Natural killer cell (primary cell): ENCODE results near the gene TRIM62. TPM values are rescaled to one million over a fixed set of nuclear protein-coding genes. Genes with fewer than 3 reads are reported as not detected.

Source experiments
- ATAC-seq, 3 donors: fragments of 150-1000 bp in 2 of 3; fragments of 200-7000 bp in 1 of 3; cut with Tn5 transposase; 1 replicate in 1 of 3; 2 replicates in 2 of 3; pipeline ENCODE4 v1.10.0; 2021; ENCODE audit warnings: mild to moderate bottlenecking in 2 of 3, moderate library complexity in 2 of 3
- DNase-seq, 2 donors: peaks; one replicate each; pipeline versions ENCODE4 v3.0.0 to v3.0.0-alpha.2; 2013 to 2021; ENCODE audit warnings: mixed read lengths in 1 of 2
- H3K27ac ChIP-seq: one replicate; pipeline ENCODE4 v1.5.1; 2013; ENCODE audit warnings: mild to moderate bottlenecking, low read length
- H3K27me3 ChIP-seq: one replicate; pipeline ENCODE4 v1.6.1; 2013; ENCODE audit warnings: low read length; ENCODE audit not compliant: control insufficient read depth, insufficient read depth
- H3K36me3 ChIP-seq: one replicate; pipeline ENCODE4 v1.6.1; 2013; ENCODE audit warnings: low read length; ENCODE audit not compliant: control insufficient read depth, insufficient read depth
- H3K4me1 ChIP-seq: one replicate; pipeline ENCODE4 v1.6.1; 2013; ENCODE audit warnings: low read length; ENCODE audit not compliant: control insufficient read depth, insufficient read depth
- H3K4me3 ChIP-seq: one replicate; pipeline ENCODE4 v1.5.1; 2013; ENCODE audit warnings: low read length
- H3K9me3 ChIP-seq: one replicate; pipeline ENCODE4 v1.6.1; 2013; ENCODE audit warnings: low read length; ENCODE audit not compliant: control insufficient read depth, insufficient read depth
- H3K27ac Mint-ChIP-seq, 2 donors: one replicate each; pipeline ENCODE4 v1.8.0; 2022; ENCODE audit warnings: mild to moderate bottlenecking in 2 of 2, mixed read lengths in 2 of 2, moderate library complexity in 1 of 2
- H3K27me3 Mint-ChIP-seq, 2 donors: one replicate each; pipeline ENCODE4 v1.8.0; 2022; ENCODE audit warnings: low read depth in 2 of 2, mixed read lengths in 2 of 2
- H3K36me3 Mint-ChIP-seq: one replicate; pipeline ENCODE4 v1.8.0; 2022; ENCODE audit warnings: mixed read lengths
- H3K4me1 Mint-ChIP-seq, 2 donors: one replicate each; pipeline ENCODE4 v1.8.0; 2022; ENCODE audit warnings: mixed read lengths in 2 of 2
- H3K4me3 Mint-ChIP-seq: one replicate; pipeline ENCODE4 v1.8.0; 2022; ENCODE audit warnings: mild to moderate bottlenecking, moderate library complexity, mixed read lengths
- H3K9me3 Mint-ChIP-seq, 2 donors: one replicate each; pipeline ENCODE4 v1.8.0; 2022; ENCODE audit warnings: mixed read lengths in 2 of 2
- WGBS: methylation state at CpG from one replicate; pipeline ENCODE4 v1.1.7; 2013; ENCODE audit warnings: missing lambda C conversion rate; ENCODE audit not compliant: insufficient coverage; 5-methylcytosine and 5-hydroxymethylcytosine counted together
- intact Hi-C: fragments of 100-400 bp; cut with micrococcal nuclease; formaldehyde crosslinking; loops from one replicate; pipeline ENCODE4 v1.14.2; 2022
- total RNA-seq, 4 donors: library from RNA; stranded (reverse); fragments of 120-200 nt in 1 of 4; gene quantifications; one replicate each; pipeline versions ENCODE4 v1.2.3 to v1.2.4, GENCODE V29; 2013 to 2022
- TF ChIP-seq, protein P1 (sequence below): fragments of 200-600 bp; IDR thresholded peaks from one replicate; pipeline ENCODE4 v1.8.0; 2022; ENCODE audit warnings: antibody characterized with exemption

The TRIM62 gene
- total RNA-seq, 3 donors from 2014 or later (not counting 1 experiment from before 2014, with no cell fraction given): 18.2 to 35.4 (median 23.2) TPM

DNA sequence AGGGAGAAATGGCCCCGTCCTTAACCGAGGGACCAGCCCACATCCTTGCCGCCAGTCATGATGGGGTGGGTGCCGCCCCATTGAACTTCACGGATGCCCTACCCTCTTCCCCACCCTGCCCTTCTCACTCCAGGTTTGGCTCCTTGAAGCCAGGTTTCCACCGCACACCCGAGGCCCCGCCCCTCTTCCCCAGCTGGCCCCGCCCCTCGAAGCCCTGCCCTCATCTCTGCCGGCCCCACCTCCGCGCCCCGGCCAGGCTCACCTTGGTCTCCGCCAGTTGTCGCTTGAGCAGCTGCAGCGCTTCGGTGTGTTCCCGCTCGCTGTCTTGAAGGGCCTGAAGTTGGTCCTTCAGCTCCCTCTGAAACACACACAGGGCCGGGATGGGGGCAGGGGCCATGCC lies 16.6 kb downstream of the TRIM62 start:
- Mint-ChIP-seq H3K27ac (no peak overlapping the region), H3K4me3 (no peak overlapping the region), H3K4me1 (peaks cover 8 to 17% of the 10 kb centered on the region in 2 donors), H3K36me3 (no peaks in the 10 kb centered on the region), H3K9me3 (no peaks in the 10 kb centered on the region), H3K27me3 (no peaks in the 10 kb centered on the region)
- intact Hi-C loops: no loop called here
- Histone ChIP-seq H3K36me3 (peaks cover 11% of the 10 kb centered on the region), H3K4me1 (no peaks in the 10 kb centered on the region), H3K27me3 (no peaks in the 10 kb centered on the region), H3K4me3 (no peak overlapping the region), H3K27ac (no peak overlapping the region), H3K9me3 (no peaks in the 10 kb centered on the region)
- DNase-seq (no peak), ATAC-seq (no peak)
- TF ChIP-seq, protein P1, sequence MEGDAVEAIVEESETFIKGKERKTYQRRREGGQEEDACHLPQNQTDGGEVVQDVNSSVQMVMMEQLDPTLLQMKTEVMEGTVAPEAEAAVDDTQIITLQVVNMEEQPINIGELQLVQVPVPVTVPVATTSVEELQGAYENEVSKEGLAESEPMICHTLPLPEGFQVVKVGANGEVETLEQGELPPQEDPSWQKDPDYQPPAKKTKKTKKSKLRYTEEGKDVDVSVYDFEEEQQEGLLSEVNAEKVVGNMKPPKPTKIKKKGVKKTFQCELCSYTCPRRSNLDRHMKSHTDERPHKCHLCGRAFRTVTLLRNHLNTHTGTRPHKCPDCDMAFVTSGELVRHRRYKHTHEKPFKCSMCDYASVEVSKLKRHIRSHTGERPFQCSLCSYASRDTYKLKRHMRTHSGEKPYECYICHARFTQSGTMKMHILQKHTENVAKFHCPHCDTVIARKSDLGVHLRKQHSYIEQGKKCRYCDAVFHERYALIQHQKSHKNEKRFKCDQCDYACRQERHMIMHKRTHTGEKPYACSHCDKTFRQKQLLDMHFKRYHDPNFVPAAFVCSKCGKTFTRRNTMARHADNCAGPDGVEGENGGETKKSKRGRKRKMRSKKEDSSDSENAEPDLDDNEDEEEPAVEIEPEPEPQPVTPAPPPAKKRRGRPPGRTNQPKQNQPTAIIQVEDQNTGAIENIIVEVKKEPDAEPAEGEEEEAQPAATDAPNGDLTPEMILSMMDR: no peak
- 91% methylated on average over 21 of the region's 21 CpGs for WGBS

DNA sequence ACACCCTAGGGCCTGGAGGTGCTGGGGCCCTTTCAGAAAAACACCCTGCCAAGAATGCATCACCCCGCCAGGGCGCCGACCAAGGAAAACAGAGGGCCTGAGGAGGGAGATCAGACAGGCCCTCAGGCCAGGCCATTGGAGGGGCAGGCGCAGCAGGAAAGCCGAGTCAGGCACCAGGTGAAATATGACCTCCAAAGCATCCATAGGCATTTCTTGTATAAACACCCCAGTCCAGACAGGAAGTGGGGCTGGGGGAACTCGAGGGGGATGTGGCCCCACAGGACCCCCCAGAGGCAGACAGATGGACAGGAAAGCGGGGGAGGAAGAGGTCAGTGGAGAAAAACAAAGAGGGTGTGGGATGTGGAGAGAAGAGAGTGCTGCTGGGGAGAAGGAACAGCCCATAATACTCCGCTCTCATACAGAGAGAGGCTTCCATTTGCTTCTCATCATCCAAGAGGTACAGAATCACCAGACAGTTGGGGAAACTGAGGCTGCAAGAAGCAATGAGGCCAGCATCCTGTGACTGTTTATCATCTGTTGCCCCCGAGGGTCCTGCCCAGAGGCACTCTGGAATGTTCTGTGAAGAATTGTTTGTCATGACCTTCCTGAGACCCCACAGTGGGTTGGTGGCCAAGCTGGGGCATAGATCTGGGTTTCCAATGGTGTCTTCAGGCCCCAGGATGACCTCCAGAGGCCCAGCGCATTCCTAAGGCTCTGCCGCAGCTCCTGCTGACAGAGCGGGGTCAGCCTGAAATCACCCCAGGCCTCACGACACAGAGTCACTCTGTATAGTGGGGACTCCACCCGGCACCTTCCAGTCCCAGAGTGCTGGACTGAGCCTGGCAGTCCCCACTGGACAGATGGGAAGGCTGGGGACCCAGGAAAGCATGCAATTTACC lies 18.0 kb downstream of the TRIM62 start:
- intact Hi-C loops: no loop called here
- TF ChIP-seq, protein P1: no peak

DNA sequence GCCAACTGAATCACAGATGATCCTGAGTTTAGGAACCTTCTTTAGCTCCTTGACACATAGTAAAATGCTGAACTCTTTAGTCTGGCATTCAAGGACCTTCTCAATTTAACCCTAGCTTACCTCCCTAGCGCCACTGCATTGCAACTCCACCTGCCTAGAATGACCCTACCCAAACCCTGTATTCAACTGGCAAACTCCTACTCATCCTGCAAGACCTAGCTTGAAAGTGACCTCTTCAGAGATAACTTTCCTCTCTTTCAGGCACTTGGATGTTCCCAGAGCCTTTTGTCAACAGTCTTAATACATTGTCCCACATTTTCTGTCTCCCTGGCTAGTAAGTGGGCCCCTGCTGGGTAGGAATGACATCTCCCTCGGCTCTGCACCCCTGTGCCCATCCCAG lies 19.7 kb downstream of the TRIM62 start:
- no peaks in the 10 kb centered on the region for H3K9me3 ChIP-seq
- TF ChIP-seq, protein P1: no peak
- H3K4me1 ChIP-seq: no peaks in the 10 kb centered on the region
- peaks cover 22% of the 10 kb centered on the region for H3K36me3 ChIP-seq
- no peak overlapping the region for H3K27ac ChIP-seq
- Mint-ChIP-seq H3K9me3 (no peaks in the 10 kb centered on the region), H3K36me3 (no peaks in the 10 kb centered on the region), H3K27me3 (no peaks in the 10 kb centered on the region), H3K4me3 (no peak overlapping the region), H3K4me1 (peaks cover 8 to 17% of the 10 kb centered on the region in 2 donors), H3K27ac (no peak overlapping the region)
- DNase-seq (no peak), ATAC-seq (no peak)
- no peaks in the 10 kb centered on the region for H3K27me3 ChIP-seq
- 82% methylated on average over 2 of the region's 2 CpGs for WGBS
- intact Hi-C loops: no loop called here
- H3K4me3 ChIP-seq: no peak overlapping the region

More for the DNA sequence above, 18.0 kb downstream of the TRIM62 start:
- no peaks in the 10 kb centered on the region for H3K9me3 Mint-ChIP-seq
- no peaks in the 10 kb centered on the region for H3K27me3 Mint-ChIP-seq
- no peak overlapping the region for H3K4me3 ChIP-seq
- no peaks in the 10 kb centered on the region for H3K36me3 Mint-ChIP-seq
- no peaks in the 10 kb centered on the region for H3K27me3 ChIP-seq
- H3K4me1 Mint-ChIP-seq: peaks cover 8 to 11% of the 10 kb centered on the region in 2 donors
- H3K27ac Mint-ChIP-seq: no peak overlapping the region
- H3K4me1 ChIP-seq: no peaks in the 10 kb centered on the region
- DNase-seq (no peak), ATAC-seq (no peak)
- no peak overlapping the region for H3K4me3 Mint-ChIP-seq
- peaks cover 16% of the 10 kb centered on the region for H3K36me3 ChIP-seq
- H3K27ac ChIP-seq: no peak overlapping the region
- no peaks in the 10 kb centered on the region for H3K9me3 ChIP-seq
- 85% methylated on average over 14 of the region's 14 CpGs for WGBS
